ENCODE data around the gene RUSF1.
"Not testable (repeated sequence)": the region's sequence is repeated elsewhere in the genome, so short reads cannot be mapped to it uniquely, and the experiment has no call there.

The RUSF1 gene

DNA sequence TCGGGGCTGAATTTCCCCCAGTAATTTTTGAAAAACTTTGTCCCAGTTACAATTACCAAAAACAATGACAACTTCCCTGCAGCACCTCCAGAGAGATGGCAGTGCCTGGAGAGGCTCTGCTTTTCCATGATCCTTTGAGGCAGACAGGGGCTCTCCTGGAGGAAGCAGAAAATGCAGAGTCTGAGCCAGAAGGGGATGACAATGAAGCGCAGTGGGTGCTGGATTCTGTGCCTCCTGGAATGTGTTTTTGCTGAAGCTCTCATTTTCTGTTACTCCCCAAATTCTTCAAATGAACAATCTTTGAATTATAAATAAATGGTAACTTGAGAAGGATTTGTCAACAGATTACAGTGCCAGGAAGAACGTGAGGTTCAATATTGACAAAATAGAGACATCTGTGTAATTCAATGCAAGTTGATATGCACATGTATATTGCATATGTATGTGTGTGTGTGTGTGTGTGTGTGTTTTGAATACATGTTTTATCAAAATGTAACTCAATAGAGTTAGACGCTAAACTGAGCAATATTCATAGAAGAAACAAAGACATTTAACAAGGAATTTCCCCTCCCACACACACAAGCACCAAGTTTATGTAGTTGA, 9.7 kb upstream of the RUSF1 start:
- DNase-seq: no peak

DNA sequence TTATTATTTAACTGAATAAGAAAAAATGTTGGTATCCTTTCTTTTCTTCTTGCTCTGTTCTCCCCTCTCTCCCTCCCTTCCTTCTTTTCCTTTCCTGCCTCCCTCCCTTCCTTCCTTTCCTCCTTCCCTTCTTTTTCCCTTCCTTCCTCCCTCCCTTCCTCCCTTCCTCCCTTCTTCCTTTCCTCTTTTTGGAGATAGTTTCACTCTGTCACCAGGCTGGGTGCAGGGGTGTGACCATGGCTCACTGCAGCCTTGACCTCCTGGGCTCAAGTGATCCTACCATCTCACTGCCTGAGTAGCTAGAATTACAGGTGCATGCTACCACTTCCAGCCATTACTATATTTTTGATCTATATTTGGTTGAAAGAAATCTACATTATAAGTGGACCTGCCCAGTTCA, 5.7 kb upstream of the RUSF1 start:
- DNase-seq: no peak

DNA sequence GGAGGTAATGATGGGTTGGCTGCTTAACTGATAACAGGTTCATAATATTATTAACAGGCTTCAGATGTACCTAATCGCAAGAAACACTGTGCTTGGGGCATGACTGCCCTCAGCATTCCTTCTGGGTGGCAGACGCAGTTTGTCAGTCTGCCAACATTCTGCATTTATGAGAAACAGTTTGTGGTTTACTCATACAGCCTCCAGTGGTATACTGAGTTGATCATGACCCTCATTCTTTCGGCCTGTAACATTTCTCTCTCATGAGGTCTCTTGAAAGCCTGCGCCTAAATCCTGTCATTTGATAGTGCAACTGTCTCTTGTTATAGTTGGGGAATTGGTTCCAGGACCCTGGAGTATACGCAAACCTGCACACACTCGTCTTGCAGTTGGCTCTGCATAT, 4.9 kb upstream of the RUSF1 start:
- peak; percentile 70 for DNase-seq

DNA sequence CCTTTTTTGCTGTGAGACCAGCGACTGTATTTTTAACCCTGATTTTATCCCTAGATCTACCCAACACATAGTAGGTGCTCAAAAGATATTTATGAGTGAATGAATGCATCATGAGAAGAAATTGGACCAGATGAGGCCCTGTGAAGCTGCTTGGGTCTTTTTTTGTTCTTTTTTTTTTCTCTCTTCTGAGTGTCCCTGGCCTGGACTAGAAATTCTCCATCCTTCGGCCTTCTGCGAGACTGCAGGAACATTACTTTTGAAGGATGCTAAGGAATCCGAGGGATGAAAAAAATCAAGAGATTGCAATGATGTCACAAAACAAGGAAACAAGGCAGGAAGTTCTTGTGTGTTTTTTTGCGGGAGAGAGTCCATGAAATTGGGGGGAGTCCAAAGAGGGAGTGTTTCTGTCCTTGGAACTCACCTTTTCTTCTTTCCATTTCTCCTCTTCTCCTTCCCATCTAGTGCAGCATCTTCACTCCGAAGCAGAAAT, 560 bp upstream of the RUSF1 start:
- peak; percentile 60 for DNase-seq

DNA sequence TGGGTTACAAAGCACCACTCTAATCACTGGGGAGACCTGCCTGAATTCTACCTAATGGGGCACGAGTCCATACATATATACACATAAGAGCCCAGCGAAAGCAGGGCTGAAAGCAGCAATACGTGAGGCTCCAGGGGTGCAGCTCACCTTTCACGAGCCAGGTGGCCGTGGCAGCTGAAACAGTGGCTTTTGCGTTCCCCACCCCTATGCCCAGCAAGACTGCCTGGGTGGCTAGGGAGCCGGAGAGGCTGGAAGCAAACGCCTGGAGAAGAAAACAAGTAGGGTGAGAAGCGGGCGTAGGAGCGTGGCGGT, 618 bp downstream of the RUSF1 start:
- DNase-seq: no peak

DNA sequence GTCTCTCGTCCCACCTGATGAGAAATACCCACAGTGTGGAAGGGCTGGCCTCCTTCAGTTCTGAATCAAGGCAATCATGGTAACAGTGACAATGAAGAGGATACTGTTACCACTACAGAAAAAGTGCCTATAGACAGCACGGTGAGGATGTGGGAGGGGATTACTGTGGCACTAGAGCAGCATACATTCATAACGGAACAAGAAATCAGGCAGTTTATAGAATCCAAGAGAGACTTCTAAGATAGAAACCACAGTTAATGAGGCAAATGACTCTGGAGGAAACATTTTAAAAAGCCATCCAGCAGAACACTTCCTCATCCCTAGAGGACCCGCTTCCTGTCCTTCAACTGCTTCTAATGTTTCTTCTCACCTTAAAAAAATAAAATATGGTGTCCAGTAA, 2.7 kb downstream of the RUSF1 start:
- no peak for DNase-seq

DNA sequence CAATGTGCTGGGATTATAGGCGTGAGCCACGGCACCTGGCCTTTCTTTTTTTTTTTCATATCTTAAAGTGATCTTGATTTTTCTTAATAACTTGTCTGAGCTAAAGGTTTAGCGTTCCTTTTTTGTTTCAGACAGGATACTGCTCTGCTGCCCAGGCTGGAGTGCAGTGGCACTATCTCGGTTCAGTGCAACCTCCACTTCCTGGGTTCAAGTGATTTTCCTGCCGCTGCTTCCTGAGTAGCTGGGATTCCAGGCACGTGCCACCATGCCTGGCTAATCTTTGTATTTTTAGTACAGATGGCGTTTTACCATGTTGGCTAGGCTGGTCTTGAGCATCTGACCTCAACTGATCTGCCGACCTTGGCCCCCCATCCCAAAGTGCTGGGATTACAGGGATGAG, 4.0 kb downstream of the RUSF1 start:
- DNase-seq: no peak

DNA sequence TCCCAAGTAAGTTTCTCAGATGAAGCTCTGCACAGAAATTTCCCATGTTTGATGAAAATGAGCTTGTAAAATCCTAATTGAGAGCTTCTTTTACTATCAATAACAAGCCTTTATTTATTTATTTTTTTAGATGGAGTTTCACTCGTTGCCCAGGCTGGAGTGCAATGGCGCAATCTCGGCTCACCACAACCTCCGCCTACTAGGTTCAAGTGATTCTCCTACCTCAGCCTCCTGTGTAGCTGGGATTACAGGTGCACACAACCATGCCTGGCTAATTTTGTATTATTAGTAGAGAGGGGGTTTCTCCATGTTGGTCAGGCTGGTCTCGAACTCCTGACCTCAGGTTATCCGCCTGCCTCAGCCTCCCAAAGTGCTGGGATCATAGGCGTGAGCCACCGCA, 4.6 kb downstream of the RUSF1 start:
- DNase-seq: not testable (repeated sequence)

DNA sequence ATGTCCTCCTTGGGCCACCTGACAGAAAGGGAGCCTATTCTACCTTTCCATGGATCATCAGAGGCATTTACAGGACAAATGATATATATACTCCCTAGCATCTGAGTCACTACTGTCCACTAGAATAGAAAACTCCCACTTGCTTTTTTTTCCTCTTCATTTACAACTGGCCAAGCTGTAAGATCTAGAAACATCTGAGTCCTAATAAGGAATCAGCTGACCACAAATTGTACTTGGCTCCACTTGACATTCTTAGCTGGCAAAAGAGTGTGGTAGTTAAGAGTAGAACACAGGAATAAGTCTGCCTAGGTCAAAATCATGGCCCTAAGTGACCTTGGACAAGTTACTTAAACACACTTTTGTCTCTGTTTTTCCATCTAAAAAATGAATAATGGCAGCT, 5.2 kb downstream of the RUSF1 start:
- no peak for DNase-seq

DNA sequence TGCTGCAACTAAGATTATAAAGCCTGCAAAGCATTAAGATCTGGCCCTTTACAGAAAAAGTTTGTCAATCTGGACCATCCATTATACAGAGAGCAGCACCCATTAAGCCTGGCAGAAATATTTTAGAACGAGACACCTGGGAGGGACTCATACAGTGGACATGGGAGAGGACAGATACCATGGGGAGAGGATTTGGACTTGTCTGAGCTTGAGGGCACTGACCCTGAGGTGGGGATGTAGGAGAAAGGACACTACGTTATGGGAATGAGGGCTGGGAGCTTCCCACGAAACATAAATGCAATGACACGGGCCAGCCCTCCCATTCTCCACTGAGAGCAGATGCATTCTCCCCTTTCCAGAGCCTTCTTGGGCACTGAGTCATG, 6.2 kb downstream of the RUSF1 start:
- DNase-seq: no peak

DNA sequence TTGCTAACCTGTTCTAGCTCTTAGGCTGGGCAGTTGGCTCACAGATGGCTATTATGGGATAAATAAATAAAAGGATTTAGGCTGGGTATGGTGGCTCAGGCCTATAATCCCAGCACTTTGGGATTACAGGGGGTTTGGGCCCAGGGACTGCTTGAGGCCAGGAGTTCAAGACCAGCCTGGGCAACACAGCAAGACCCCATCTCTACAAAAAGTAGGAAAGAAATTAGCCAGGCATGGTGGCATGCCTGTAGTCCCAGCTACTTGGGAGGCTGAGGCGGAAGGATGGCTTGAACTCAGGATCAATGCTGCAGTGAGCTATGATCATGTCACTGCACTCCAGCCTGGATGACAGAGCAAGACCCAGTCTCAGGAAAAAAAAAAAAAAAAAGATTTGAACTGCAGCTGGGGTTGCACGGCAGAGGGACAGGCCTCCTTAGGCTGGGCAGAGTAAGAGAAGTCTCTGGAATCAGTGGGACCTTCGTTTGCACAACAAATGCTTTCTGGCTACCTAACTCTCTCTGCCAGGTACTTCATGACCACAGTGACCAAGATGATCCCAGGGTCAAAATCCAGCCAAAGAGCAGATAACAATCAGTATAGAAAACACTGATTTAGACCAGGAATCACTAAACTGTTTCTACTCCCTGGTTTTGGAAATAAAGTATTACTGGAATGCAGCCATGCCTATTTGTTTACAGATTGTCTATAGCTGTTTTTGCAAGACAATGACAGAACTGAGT, 6.8 kb downstream of the RUSF1 start:
- no peak for DNase-seq

DNA sequence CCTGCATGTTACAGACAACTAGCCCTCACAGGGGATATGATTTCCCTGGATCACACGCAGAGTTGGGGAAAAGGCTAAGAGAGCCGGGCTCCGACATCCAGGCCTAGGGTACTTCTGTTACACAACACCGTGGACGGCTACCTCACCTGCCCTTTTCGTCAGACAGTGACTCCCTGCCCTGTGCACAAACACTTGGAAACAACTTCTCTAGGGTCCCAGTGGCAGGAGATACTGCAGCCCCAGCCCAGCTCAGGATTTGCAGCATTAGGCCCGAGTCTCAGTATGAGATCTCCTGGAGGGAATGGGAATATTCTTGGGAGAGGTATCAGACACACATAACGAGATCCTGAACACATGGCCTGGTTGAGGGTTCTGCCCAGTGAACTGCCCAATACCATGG, 8.3 kb downstream of the RUSF1 start:
- DNase-seq: no peak

DNA sequence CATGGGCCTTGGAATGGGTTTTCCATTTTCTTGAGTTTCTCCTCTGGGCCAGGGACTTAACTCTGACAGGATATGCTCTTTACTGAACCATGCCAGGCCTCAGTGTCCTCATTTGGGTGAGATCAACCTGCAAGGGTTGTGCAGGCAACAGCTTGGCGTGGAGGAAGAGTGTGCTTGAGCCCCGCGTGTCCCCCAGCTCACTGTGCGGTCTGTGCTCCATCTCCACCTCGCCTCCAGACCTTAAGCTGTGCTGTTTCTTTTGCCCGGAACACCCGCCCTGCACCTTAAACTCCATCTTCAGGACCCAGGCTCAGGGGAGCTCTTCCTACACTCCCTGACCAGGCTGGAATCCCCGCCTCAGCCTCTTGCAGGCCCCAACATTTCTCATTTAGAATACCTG, 9.7 kb downstream of the RUSF1 start:
- no peak for DNase-seq

DNA sequence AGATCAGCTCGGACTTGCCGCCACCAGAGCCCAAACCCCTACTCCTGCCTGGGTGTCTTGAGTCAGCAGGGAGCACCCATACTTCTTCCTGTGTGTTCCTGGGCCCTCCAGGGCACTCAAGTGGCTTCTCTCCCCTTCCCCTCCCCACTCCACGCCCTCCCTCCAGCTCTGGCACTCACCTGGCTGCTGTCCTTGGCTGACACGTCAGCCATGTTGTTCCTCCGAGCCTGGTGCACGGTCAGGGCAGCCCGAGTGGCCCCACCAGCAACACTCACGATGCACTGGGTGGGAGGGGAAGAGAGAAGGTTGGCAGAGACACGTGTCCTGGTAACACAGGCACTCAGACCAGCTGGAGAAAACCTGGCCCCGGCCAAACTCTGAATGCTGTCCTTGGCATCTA, 11.5 kb downstream of the RUSF1 start:
- DNase-seq: no peak

DNA sequence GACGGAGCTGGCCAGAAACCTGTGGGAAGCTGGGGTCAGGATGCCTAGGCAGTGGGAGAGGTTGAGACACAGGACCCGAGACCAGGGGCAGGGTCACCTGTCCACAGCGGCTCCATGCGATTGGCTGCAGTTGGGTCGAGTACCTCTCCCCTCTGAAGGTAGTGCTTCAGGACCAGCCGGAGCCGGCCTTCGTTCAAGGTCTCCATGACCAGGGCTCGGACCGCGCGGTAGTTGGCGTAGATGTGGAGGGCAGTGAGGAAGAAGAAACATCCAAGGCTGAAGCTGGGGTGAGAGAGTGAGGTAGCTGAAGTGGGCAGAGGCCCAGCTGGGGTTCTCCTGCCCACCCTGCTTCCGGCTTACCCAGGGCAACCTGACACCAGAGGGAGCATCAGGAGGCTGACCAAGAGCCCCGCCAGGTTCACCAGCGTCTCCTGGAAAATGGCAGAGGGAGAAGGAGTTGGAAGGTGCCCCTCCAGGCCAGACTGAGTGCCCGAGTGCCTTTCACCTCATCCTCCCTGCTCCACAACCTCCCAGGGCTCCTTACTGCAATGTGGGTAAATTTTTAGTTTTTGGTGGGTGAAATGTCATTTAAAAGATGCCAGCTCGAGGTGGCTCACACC, 14.6 kb downstream of the RUSF1 start:
- DNase-seq: no peak

DNA sequence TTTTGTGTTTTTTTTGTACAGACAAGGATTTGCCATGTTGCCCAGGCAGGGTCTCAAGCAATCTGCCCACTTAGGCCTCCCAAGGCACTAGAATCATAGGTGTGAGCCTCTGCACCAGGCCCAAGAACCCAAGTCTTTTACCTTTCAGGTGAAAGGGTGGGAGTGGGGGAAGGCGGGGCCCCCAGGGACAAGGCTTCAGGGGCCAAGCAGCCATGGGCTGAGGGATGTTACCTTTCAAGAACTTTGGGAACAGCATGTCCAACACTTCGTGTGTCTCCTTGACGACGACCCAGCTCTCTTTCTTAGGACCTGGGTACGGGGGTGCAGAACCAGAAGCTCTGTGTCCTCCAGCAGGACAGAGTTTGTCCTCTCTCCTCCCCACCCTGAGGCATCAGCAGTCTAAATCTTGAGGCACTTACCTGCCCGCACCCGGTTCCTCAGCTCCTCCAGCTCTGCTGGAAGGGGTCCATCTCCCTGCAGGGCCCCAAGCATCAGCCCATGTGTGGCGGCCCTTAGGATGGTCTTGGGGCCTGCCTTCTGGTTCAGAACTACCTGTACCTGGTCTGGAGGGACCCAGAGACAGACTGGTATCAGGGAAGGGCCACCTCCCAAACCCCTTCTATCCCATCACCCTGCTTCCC, 16.3 kb downstream of the RUSF1 start:
- DNase-seq: no peak

DNA sequence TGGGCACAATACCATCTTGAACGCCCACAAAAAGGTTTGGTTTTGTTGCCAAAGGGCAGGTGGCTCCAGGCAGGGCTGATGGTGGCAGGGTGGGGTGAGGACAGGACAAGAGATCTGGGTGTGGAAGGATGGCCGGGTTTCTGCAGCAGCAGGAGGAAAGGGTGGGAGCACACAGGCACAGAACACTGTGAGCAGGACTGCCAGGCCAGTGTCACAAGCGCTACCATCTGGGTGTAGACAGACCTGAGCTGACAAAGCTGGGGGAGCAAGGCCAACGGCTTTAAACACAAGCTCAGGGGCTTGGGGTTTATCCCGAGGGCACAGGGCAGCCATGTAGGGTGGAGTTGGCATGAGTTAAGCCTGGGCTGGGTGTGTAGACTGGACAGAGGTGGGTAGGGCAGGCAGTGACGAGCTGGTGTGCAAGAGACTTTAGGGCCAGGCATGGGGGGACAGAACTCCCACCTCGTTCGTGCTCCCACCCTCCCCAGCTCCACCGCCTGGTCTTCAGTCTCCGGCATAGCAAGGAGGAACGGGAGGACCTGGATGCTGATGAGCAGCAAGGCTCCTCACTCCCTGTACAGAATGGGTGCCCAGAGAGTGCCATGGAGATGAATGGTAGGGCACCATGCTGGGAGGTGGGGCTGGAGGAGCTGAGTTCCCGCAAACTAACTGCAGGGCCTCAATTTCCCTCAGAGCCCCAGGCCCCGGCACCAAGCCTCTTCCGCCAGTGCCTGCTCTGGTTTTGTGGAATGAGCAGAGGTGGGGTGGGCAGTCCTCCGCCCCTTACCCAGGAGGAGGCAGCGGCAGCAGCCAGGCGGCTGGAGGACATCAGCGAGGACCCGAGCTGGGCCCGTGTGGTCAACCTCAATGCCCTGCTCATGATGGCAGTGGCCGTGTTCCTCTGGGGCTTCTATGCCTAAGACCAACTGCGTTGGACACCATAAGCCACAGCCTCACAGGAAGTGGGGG, 18.3 kb downstream of the RUSF1 start:
- DNase-seq: no peak

DNA sequence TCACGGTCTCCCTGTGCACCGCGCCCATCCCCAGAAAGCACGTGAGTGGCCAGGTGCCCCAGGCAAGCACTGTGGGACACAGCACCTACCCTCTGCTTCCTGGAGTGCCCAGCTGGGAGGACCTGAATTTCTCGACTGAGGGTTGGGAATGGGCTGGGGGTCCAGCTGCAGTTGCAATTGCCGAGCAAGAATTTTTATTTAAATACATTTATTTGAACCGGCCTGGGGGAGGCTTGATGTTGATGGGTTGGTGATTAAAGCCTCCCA, 19.0 kb downstream of the RUSF1 start:
- DNase-seq: no peak

DNA sequence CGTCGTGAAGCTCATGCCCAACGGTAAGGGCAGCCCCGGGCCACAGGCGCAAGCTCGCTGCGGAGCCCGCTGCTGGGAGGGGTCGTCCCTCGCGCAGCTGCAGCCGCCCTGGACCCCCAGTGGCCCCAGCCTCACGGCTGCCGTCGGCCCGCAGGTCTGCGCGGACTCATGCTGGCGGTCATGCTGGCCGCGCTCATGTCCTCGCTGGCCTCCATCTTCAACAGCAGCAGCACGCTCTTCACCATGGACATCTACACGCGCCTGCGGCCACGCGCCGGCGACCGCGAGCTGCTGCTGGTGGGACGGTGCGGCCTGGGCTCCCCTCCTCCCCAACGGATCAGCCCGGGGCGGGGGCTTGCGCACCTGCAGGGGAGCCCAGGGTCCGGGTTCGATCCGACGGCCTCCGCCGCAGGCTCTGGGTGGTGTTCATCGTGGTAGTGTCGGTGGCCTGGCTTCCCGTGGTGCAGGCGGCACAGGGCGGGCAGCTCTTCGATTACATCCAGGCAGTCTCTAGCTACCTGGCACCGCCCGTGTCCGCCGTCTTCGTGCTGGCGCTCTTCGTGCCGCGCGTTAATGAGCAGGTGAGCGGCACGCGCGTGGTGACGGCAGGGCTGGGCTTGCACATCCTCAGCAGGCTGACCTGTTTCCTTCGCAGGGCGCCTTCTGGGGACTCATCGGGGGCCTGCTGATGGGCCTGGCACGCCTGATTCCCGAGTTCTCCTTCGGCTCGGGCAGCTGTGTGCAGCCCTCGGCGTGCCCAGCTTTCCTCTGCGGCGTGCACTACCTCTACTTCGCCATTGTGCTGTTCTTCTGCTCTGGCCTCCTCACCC, 19.5 kb downstream of the RUSF1 start:
- DNase-seq: no peak

DNA sequence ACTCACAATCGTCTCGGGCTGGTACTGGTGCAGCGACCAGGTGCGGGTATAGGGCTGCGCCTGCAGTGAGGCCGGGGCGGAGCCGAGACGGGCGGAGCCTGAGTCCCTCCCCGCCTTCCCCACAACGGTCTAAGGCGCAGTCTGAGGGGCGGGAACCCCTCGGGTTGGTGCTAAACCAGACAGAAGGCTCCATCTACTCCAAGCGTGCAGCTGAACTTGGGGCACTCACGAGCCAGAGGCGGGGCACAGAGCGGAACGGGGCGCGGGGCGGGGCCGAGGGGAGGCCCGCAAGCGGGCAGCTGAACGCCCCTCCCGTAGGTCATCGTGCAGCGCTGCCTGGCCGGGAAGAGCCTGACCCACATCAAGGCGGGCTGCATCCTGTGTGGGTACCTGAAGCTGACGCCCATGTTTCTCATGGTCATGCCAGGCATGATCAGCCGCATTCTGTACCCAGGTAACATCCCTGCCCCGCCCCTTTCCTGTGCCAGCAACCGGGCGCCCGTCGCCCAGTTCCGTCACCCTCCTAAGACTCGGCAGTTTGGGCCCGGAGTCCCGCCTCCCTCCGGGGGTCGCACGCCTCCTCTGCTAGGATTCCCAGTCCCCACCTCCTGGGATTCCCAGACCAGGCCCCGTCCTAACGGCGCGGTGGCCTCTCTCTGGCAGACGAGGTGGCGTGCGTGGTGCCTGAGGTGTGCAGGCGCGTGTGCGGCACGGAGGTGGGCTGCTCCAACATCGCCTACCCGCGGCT, 20.3 kb downstream of the RUSF1 start:
- DNase-seq: no peak

DNA sequence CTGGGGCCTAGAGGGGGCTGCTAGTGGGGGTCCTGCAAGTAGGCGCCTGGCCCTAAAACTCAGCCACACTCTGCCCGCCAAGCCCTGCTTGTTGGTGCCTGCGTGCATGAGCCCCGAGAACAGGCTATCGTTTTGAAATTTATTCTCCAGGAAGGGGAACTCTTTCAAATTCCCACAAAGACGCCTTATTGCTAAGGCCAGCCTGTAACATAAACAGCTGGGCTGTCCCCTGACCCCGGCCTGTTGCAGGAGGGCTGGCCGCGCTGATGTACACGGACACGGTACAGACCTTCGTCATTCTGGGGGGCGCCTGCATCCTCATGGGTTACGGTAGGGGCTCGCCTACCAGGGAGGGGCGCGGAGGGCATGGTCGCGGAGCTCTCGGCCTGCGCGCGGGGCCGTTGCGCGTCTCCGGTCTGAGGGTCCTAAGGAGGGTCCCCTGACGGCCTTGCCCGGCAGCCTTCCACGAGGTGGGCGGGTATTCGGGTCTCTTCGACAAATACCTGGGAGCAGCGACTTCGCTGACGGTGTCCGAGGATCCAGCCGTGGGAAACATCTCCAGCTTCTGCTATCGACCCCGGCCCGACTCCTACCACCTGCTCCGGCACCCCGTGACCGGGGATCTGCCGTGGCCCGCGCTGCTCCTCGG, 21.0 kb downstream of the RUSF1 start:
- DNase-seq: no peak

Measured in fibroblast of skin of abdomen (primary cell).